Esophagus (tissue), 2 donors: ENCODE data around the gene TMEM200A. TPM values are rescaled to one million over a fixed set of nuclear protein-coding genes. Genes with fewer than 3 reads are reported as not detected.

Source experiments
- H3K27ac ChIP-seq, 2 donors: one replicate each; pipeline ENCODE4 v1.5.1; 2013; ENCODE audit warnings: low read depth in 2 of 2, mild to moderate bottlenecking in 2 of 2, inconsistent platforms in 1 of 2, low read length in 1 of 2, moderate library complexity in 1 of 2
- H3K27me3 ChIP-seq, 2 donors: one replicate each; pipeline ENCODE4 v1.6.1; 2013; ENCODE audit warnings: low read length in 2 of 2, control low read depth in 1 of 2, mild to moderate bottlenecking in 1 of 2; ENCODE audit not compliant: insufficient read depth in 2 of 2, control insufficient read depth in 1 of 2
- H3K36me3 ChIP-seq, 2 donors: one replicate each; pipeline ENCODE4 v1.6.1; 2013; ENCODE audit warnings: low read length in 1 of 2; ENCODE audit not compliant: control insufficient read depth in 2 of 2, insufficient read depth in 2 of 2
- H3K4me1 ChIP-seq, 2 donors: one replicate each; pipeline ENCODE4 v1.6.1; 2013; ENCODE audit warnings: low read length in 1 of 2; ENCODE audit not compliant: control insufficient read depth in 2 of 2, insufficient read depth in 2 of 2
- H3K4me3 ChIP-seq, 2 donors: one replicate each; pipeline ENCODE4 v1.5.1; 2013; ENCODE audit warnings: low read length in 2 of 2, mild to moderate bottlenecking in 2 of 2, low read depth in 1 of 2, moderate library complexity in 1 of 2
- H3K9me3 ChIP-seq, 2 donors: one replicate each; pipeline ENCODE4 v1.6.1; 2013; ENCODE audit warnings: mild to moderate bottlenecking in 2 of 2, low read depth in 1 of 2, low read length in 1 of 2, moderate library complexity in 1 of 2; ENCODE audit not compliant: control insufficient read depth in 2 of 2, insufficient read depth in 1 of 2
- WGBS, 2 donors: extraction: QIAGEN DNeasy Blood & Tissue Kit; methylation state at CpG; one replicate each; pipeline ENCODE4 v1.1.7; 2013; 5-methylcytosine and 5-hydroxymethylcytosine counted together
- polyA plus RNA-seq, 2 donors: library from polyadenylated mRNA; stranded (reverse); fragments of 200-250 nt; gene quantifications; one replicate each; pipeline ENCODE4 v1.2.3, GENCODE V29; 2013
- donor health status: healthy with polysubstance abuse.
- donor health status: Bipolar disorder and iron deficiency.

TMEM200A gene
- polyA plus RNA-seq, 2 donors = 0.10 to 0.27 TPM

DNA sequence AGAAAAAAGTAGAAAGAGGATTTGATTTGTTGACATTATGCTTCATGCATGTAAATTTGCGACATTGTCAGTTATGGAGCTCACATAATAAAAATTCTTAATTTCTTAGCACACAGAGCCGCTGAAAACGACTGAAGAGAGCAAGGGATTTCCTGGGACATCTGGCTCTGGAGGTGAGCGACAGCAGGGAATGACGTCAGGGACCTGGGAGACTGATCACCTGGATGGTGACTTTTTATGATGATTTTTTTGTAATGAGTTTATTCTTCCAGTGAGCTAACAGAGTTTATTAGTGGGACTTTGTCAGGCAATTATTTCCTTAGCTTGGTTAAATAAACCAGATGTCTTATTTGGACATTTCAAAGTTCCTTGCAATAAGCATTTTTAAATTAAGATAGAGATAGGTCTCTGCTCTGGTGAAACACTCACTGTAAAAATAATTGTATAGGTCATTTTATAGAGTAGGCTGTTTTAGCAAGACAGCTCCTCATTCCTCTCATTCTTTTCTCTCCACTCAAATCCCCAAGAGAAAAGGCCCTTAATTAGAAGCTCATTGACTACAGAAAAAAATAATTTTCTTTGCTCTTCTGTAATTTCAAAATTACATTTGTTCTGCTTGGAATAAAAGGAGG lies 19.4 kb downstream of the TMEM200A start:
- H3K9me3 ChIP-seq = no peaks in the 10 kb centered on the region
- H3K4me3 ChIP-seq = no peak overlapping the region
- H3K27ac ChIP-seq = no peak overlapping the region
- WGBS, 2 donors = 51 to 69% methylated on average over 5 of the region's 5 CpGs
- no peaks in the 10 kb centered on the region for H3K36me3 ChIP-seq
- H3K4me1 ChIP-seq = peaks cover 0 to 3% of the 10 kb centered on the region in 2 donors
- no peaks in the 10 kb centered on the region for H3K27me3 ChIP-seq

DNA sequence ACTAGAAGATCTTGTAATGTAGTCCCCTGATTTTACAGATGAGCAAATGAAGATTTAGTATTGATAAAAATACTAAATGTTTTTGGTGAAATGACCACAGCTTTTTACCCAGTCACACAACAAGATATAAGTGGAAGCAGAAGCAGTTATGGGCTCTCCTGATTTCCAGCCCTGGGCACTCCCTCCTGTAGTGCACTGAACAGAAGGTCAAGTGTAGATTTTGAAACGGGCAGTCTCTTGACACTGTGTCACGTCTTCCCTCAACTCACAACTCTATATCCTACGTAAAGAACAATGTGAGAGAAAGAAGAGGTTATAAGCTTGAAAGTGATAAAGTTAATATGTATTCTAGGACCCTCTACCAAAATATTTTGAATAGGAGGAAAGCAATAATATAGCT lies 23.3 kb downstream of the TMEM200A start:
- H3K4me1 ChIP-seq = no peaks in the 10 kb centered on the region
- no peaks in the 10 kb centered on the region for H3K27me3 ChIP-seq
- WGBS, 2 donors = 85 to 94% methylated on average over 3 of the region's 3 CpGs

DNA sequence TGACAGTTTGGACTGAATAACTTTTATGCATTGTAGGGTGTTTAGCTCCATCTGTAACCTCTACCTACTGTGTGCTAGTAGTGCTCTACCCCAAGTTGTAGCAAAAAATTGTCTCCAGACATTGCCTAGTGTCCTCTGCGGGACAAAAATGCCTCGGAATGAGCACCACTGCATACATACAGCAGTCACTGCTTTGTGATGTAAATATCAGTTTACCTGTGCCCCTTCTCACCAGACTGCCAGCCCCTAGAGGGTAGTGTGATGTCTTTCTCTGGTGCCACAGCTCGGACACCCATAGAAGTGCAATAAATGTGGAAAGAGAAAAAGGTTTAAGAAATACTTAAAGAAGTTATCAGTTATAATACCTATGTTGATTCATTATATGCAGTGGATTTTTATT lies 25.1 kb downstream of the TMEM200A start:
- WGBS, 2 donors = 80 to 88% methylated on average over 3 of the region's 3 CpGs
- H3K9me3 ChIP-seq = no peaks in the 10 kb centered on the region
- no peak overlapping the region for H3K27ac ChIP-seq
- no peaks in the 10 kb centered on the region for H3K4me1 ChIP-seq
- H3K4me3 ChIP-seq = no peak overlapping the region
- H3K27me3 ChIP-seq = no peaks in the 10 kb centered on the region
- H3K36me3 ChIP-seq = no peaks in the 10 kb centered on the region

More for the DNA sequence above, 23.3 kb downstream of the TMEM200A start:
- Histone ChIP-seq H3K9me3 (no peaks in the 10 kb centered on the region), H3K36me3 (no peaks in the 10 kb centered on the region), H3K4me3 (no peak overlapping the region), H3K27ac (no peak overlapping the region)

DNA sequence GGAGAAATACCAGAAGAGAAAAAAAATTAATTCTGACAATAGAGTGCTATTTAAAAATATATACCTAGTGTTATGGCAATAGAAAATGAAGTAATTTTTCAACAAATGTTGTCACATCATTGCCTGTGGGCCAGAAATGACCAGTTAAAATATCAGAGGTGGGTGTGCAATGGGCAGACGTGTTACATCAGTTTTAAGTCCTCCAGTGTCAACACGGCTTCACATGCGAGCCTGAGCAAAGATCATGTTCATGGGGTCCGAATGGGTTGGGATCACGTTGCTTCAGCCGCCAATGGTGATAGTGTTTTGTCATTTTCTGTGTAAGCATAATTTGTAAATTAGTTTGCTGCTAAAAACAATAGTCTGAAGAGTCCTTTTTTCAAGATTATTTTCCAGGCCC lies 27.5 kb downstream of the TMEM200A start:
- Histone ChIP-seq H3K36me3 (no peaks in the 10 kb centered on the region), H3K27me3 (no peaks in the 10 kb centered on the region), H3K9me3 (no peaks in the 10 kb centered on the region), H3K4me3 (no peak overlapping the region), H3K27ac (no peak overlapping the region), H3K4me1 (no peaks in the 10 kb centered on the region)
- WGBS, 2 donors = 87 to 94% methylated on average over 6 of the region's 6 CpGs

DNA sequence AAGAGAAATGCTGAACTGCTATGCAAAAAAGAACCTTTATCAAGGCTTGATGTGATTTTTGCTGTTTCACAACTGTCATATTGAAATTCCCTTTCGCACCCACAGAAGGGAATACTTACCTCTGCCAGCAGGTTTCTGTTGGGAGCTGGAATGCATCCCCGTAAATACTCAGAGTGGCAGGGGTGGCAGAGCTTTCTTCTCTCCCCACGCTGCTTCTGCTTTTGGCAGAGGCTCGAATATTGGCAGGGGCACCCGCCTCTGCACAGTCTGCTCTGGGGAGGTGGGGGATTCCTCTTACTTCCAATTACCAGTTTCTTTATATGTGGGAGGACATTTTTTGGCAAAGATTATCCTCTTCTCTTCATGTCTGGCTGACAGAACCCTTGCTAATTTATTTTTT lies 28.4 kb downstream of the TMEM200A start:
- H3K27me3 ChIP-seq = no peaks in the 10 kb centered on the region
- no peaks in the 10 kb centered on the region for H3K9me3 ChIP-seq
- no peaks in the 10 kb centered on the region for H3K36me3 ChIP-seq
- 43 to 49% methylated on average over 5 of the region's 5 CpGs for WGBS, 2 donors
- H3K27ac ChIP-seq = no peak overlapping the region
- no peak overlapping the region for H3K4me3 ChIP-seq
- no peaks in the 10 kb centered on the region for H3K4me1 ChIP-seq

GRCh38 chr6:130395164-130395563 lies 29.3 kb downstream of the TMEM200A start:
- Histone ChIP-seq H3K27ac (no peak overlapping the region), H3K36me3 (no peaks in the 10 kb centered on the region), H3K4me1 (no peaks in the 10 kb centered on the region), H3K9me3 (no peaks in the 10 kb centered on the region), H3K4me3 (no peak overlapping the region), H3K27me3 (no peaks in the 10 kb centered on the region)
- 92 to 94% methylated on average over 5 of the region's 5 CpGs for WGBS, 2 donors

- Histone ChIP-seq H3K4me3 (no peak overlapping the region), H3K4me1 (no peaks in the 10 kb centered on the region), H3K36me3 (no peaks in the 10 kb centered on the region), H3K27me3 (no peaks in the 10 kb centered on the region), H3K9me3 (no peaks in the 10 kb centered on the region), H3K27ac (no peak overlapping the region)
- 17 to 24% methylated on average over 2 of the region's 2 CpGs for WGBS, 2 donors
These were observed 30.9 kb downstream of the TMEM200A start for GRCh38 chr6:130396722-130397121.

GRCh38 chr6:130405549-130405948 lies 39.7 kb downstream of the TMEM200A start:
- Histone ChIP-seq H3K4me3 (no peak overlapping the region), H3K4me1 (no peaks in the 10 kb centered on the region), H3K27ac (no peak overlapping the region), H3K9me3 (no peaks in the 10 kb centered on the region), H3K27me3 (no peaks in the 10 kb centered on the region), H3K36me3 (no peaks in the 10 kb centered on the region)
- 80 to 81% methylated on average over 2 of the region's 2 CpGs for WGBS, 2 donors

DNA sequence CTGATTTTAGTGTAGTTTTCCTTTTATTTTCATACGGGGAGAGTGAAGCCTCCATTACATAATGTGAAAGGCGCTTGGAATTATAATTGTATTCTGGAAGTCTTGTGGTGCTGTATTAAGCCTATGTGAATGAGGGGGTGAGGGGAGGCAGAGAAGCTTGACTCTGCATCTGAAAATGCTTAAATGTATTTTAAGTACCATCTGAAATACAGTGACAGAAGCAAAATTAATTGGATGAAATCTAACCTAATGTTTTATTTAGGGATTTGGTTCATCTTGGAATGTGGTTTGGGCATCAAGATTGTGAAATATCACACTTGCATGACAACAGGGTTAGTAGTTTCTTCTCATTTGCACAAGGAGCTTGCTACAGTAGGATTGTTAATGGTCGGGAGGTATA lies 41.2 kb downstream of the TMEM200A start:
- Histone ChIP-seq H3K36me3 (no peaks in the 10 kb centered on the region), H3K27me3 (no peaks in the 10 kb centered on the region), H3K9me3 (no peaks in the 10 kb centered on the region), H3K4me1 (no peaks in the 10 kb centered on the region), H3K4me3 (no peak overlapping the region), H3K27ac (no peak overlapping the region)
- 77 to 86% methylated on average over 3 of the region's 3 CpGs for WGBS, 2 donors

GRCh38 chr6:130409418-130410100 lies 43.7 kb downstream of the TMEM200A start:
- Histone ChIP-seq H3K27me3 (no peaks in the 10 kb centered on the region), H3K4me1 (no peaks in the 10 kb centered on the region), H3K36me3 (no peaks in the 10 kb centered on the region), H3K27ac (no peak overlapping the region), H3K4me3 (no peak overlapping the region), H3K9me3 (no peaks in the 10 kb centered on the region)
- WGBS, 2 donors = 57 to 60% methylated on average over 2 of the region's 2 CpGs
